Measurements from ENCODE around the gene SCYGR7.

- TF ChIP-seq CTCF (IDR thresholded peaks at IDR 0.05) (no peak), POLR2A (IDR thresholded peaks at IDR 0.05) (no peak)
These were observed 24.2 kb upstream of the SCYGR7 start for GRCh38 chr2:227703961-227704360.
